Upper lobe of left lung (tissue), 6 donors: ENCODE results near the gene ALAD. TPM values are rescaled to one million over a fixed set of nuclear protein-coding genes. Genes with fewer than 3 reads are reported as not detected.

ENCODE experiments used
- ATAC-seq, 2 donors: fragments of 200-7000 bp; cut with Tn5 transposase; one replicate each; pipeline ENCODE4 v1.9.1; 2022; ENCODE audit warnings: mild to moderate bottlenecking in 2 of 2, moderate library complexity in 2 of 2; ENCODE audit not compliant: low FRiP score in 2 of 2
- DNase-seq, 2 donors: peaks; one replicate each; pipeline ENCODE4 v3.0.0-alpha.2; 2019 to 2020
- H3K27ac ChIP-seq, 4 donors: fragments of 200-600 bp; sonication (generic); one replicate each; pipeline ENCODE4 v1.5.1; 2016 to 2019
- H3K27me3 ChIP-seq, 4 donors: fragments of 200-600 bp; sonication (generic); one replicate each; pipeline ENCODE4 v1.5.1; 2017 to 2019
- H3K36me3 ChIP-seq, 4 donors: fragments of 200-600 bp; sonication (generic); one replicate each; pipeline ENCODE4 v1.5.1; 2016 to 2019
- H3K4me1 ChIP-seq, 4 donors: fragments of 200-600 bp; sonication (generic); one replicate each; pipeline ENCODE4 v1.5.1; 2018 to 2019
- H3K4me3 ChIP-seq, 4 donors: fragments of 200-600 bp; sonication (generic); one replicate each; pipeline ENCODE4 v1.5.1; 2017 to 2019; ENCODE audit warnings: mild to moderate bottlenecking in 2 of 4, moderate library complexity in 1 of 4
- H3K9me3 ChIP-seq, 4 donors: fragments of 200-600 bp; sonication (generic); one replicate each; pipeline ENCODE4 v1.5.1; 2018 to 2019
- CTCF ChIP-seq, 6 experiments: fragments of 450-650 bp in 4 of 6; fragments of 200-600 bp in 2 of 6; sonication (generic) in 2 of 6; IDR thresholded peaks; one replicate each; pipeline ENCODE4 v1.5.1; 2016 to 2019; ENCODE audit warnings: antibody characterized with exemption in 6 of 6
- EP300 ChIP-seq, 4 donors: sonication (generic); formaldehyde crosslinking; IDR thresholded peaks; one replicate each; pipeline ENCODE4 v1.5.1; 2017; ENCODE audit warnings: antibody characterized with exemption in 4 of 4, control low read depth in 2 of 4
- POLR2A ChIP-seq, 4 donors: fragments of 450-650 bp; IDR thresholded peaks; one replicate each; pipeline ENCODE4 v1.5.1; 2016 to 2017; ENCODE audit warnings: antibody characterized with exemption in 4 of 4, mild to moderate bottlenecking in 2 of 4
- POLR2AphosphoS5 ChIP-seq, 2 donors: sonication (generic); formaldehyde crosslinking; IDR thresholded peaks; one replicate each; pipeline ENCODE4 v1.5.1; 2017; ENCODE audit warnings: antibody characterized with exemption in 2 of 2
- WGBS, 2 donors: methylation state at CpG; one replicate each; pipeline ENCODE4 v1.1.5; 2017 to 2018; 5-methylcytosine and 5-hydroxymethylcytosine counted together
- total RNA-seq, 6 donors: library from RNA; depleted of rRNA in 4 of 6; stranded (reverse); fragments of >200 nt in 4 of 6; gene quantifications; one replicate each; pipeline versions ENCODE4 v1.1.0 to v1.2.1, GENCODE V29; 2016 to 2021
- donor health status: DM: no; HTN: no; CAD: no; lungs with moderate emphysema.
- donor health status: DM: no; HTN: yes; CAD: no; lungs with severe emphysema.

ALAD gene
- total RNA-seq, 6 donors from 2014 or later = 30.6 to 48.2 (median 38.2) TPM

- Histone ChIP-seq H3K4me1 (peaks cover 20 to 28% (median 23%) of the 10 kb centered on the region in 4 donors), H3K36me3 (peaks cover 0 to 4% (median 0%) of the 10 kb centered on the region in 4 donors), H3K27ac (peak overlapping the region in 3 of 4 donors; percentile 8 to 38 (median 24)), H3K27me3 (no peaks in the 10 kb centered on the region), H3K9me3 (no peaks in the 10 kb centered on the region), H3K4me3 (peak overlapping the region in 2 of 4 donors; percentile 86 to 88)
- TF ChIP-seq POLR2AphosphoS5 (IDR thresholded peaks at IDR 0.05) (no peak), CTCF (IDR thresholded peaks at IDR 0.05) (no peak), POLR2A (IDR thresholded peaks at IDR 0.05) (no peak), EP300 (IDR thresholded peaks at IDR 0.05) (no peak)
- WGBS, 2 donors = 60 to 78% methylated on average over 3 of the region's 3 CpGs
- DNase-seq = no peak
- no peak for ATAC-seq
Measured at GRCh38 chr9:113399646-113400200, 1.4 kb downstream of the ALAD start.

GRCh38 chr9:113398796-113399195, 2.3 kb downstream of the ALAD start:
- Histone ChIP-seq H3K4me1 (peaks cover 20 to 25% (median 22%) of the 10 kb centered on the region in 4 donors), H3K9me3 (no peaks in the 10 kb centered on the region), H3K27ac (peak overlapping the region in 3 of 4 donors; percentile 11 to 33 (median 14)), H3K36me3 (peaks cover 0 to 7% (median 0%) of the 10 kb centered on the region in 4 donors), H3K4me3 (no peak overlapping the region), H3K27me3 (no peaks in the 10 kb centered on the region)
- WGBS, 2 donors = 76% methylated on average over 5 of the region's 5 CpGs
- TF ChIP-seq CTCF (IDR thresholded peaks at IDR 0.05) (no peak), EP300 (IDR thresholded peaks at IDR 0.05) (no peak), POLR2A (IDR thresholded peaks at IDR 0.05) (no peak)
- ATAC-seq = no peak
- DNase-seq = no peak

- TF ChIP-seq POLR2AphosphoS5 (IDR thresholded peaks at IDR 0.05) (no peak), CTCF (IDR thresholded peaks at IDR 0.05) (no peak), EP300 (IDR thresholded peaks at IDR 0.05) (no peak), POLR2A (IDR thresholded peaks at IDR 0.05) (no peak)
- DNase-seq = no peak
- no peak overlapping the region for H3K27ac ChIP-seq
- no peak for ATAC-seq
- H3K4me1 ChIP-seq = peaks cover 20 to 25% (median 22%) of the 10 kb centered on the region in 4 donors
- H3K27me3 ChIP-seq = no peaks in the 10 kb centered on the region
- H3K36me3 ChIP-seq = peaks cover 0 to 22% (median 6%) of the 10 kb centered on the region in 4 donors
- H3K9me3 ChIP-seq = no peaks in the 10 kb centered on the region
- H3K4me3 ChIP-seq = no peak overlapping the region
- WGBS, 2 donors = 87 to 97% methylated on average over 3 of the region's 3 CpGs
Measured at GRCh38 chr9:113397203-113397631, 3.9 kb downstream of the ALAD start.

- no peaks in the 10 kb centered on the region for H3K27me3 ChIP-seq
- H3K4me1 ChIP-seq = peaks cover 11 to 13% (median 11%) of the 10 kb centered on the region in 4 donors
- no peak overlapping the region for H3K4me3 ChIP-seq
- no peak for TF ChIP-seq CTCF (IDR thresholded peaks at IDR 0.05)
- no peak for TF ChIP-seq EP300 (IDR thresholded peaks at IDR 0.05)
- no peak for TF ChIP-seq POLR2AphosphoS5 (IDR thresholded peaks at IDR 0.05)
- TF ChIP-seq POLR2A (IDR thresholded peaks at IDR 0.05) = no peak
- 97% methylated on average over 9 of the region's 9 CpGs for WGBS, 2 donors
- H3K9me3 ChIP-seq = no peaks in the 10 kb centered on the region
- no peak for DNase-seq
- no peak overlapping the region for H3K27ac ChIP-seq
- H3K36me3 ChIP-seq = peaks cover 7 to 42% (median 24%) of the 10 kb centered on the region in 4 donors
- ATAC-seq = no peak
Measured at GRCh38 chr9:113395000-113395861, 5.9 kb downstream of the ALAD start.
